OCI-LY1 (cell line): ENCODE data around the gene PLEKHA6.

Experiments
- EZH2 ChIP-seq: fragments of 200-600 bp; sonication (generic), shearing (Covaris generic); IDR thresholded peaks from 2 replicates; pipeline ENCODE4 v1.8.0; 2017; ENCODE audit warnings: borderline replicate concordance, mixed run types, mild to moderate bottlenecking, antibody characterized with exemption, low read length, moderate library complexity, mixed read lengths
- TF ChIP-seq, protein P1 (sequence below): fragments of 200-600 bp; sonication (generic), shearing (Covaris generic); IDR thresholded peaks from 2 replicates; pipeline ENCODE4 v1.5.1; 2017; ENCODE audit warnings: mild to moderate bottlenecking, antibody characterized with exemption, low read length, moderate library complexity, mixed read lengths

DNA sequence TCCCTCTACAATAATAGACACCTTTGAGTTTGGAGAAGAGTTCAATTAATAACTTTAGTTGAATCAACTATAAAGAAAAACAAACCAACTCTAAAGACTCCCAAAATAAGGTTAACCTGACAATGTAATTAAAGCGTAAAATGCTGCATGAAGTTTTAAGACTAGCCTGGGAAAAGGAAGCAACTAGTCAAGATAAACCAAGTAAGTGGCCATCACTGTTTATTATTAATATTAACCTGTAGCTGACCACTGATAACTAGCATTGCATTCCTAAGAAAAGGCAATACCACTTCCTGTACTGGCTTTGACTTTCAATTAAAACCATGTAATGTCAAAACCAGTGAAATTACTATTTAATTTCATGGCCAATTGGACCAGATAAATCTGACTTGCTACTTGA, 48.9 kb upstream of the PLEKHA6 start:
- no peak for TF ChIP-seq EZH2
- TF ChIP-seq, protein P1, sequence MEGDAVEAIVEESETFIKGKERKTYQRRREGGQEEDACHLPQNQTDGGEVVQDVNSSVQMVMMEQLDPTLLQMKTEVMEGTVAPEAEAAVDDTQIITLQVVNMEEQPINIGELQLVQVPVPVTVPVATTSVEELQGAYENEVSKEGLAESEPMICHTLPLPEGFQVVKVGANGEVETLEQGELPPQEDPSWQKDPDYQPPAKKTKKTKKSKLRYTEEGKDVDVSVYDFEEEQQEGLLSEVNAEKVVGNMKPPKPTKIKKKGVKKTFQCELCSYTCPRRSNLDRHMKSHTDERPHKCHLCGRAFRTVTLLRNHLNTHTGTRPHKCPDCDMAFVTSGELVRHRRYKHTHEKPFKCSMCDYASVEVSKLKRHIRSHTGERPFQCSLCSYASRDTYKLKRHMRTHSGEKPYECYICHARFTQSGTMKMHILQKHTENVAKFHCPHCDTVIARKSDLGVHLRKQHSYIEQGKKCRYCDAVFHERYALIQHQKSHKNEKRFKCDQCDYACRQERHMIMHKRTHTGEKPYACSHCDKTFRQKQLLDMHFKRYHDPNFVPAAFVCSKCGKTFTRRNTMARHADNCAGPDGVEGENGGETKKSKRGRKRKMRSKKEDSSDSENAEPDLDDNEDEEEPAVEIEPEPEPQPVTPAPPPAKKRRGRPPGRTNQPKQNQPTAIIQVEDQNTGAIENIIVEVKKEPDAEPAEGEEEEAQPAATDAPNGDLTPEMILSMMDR: no peak
